ENCODE results near the gene RTL9. TPM values are rescaled to one million over a fixed set of nuclear protein-coding genes. Genes with fewer than 3 reads are reported as not detected.

The RTL9 gene
- total RNA-seq, 6 experiments from 2014 or later, result 0.09 to 0.29 (median 0.14) TPM; not detected in 2

GRCh38 chrX:110373310-110373709, 14.7 kb downstream of the RTL9 start:
- DNase-seq (no peak), ATAC-seq (no peak)
- WGBS (ENCODE audit: insufficient coverage, low coverage, low lambda C conversion rate, missing lambda C conversion rate), result 31% methylated on average over 2 of the region's 2 CpGs
- Histone ChIP-seq H3K4me3 (no peak overlapping the region), H3K9me3 (no peaks in the 10 kb centered on the region), H3K36me3 (no peaks in the 10 kb centered on the region), H3K27ac (no peak overlapping the region), H3K27me3 (no peaks in the 10 kb centered on the region), H3K4me1 (no peaks in the 10 kb centered on the region)
- intact Hi-C loops (cut with DNase I), result no loop called here
- TF ChIP-seq POLR2A (IDR thresholded peaks at IDR 0.05), result no peak
- TF ChIP-seq CTCF (IDR thresholded peaks at IDR 0.05), result no peak

- Histone ChIP-seq H3K4me3 (no peak overlapping the region), H3K27me3 (no peaks in the 10 kb centered on the region), H3K27ac (no peak overlapping the region), H3K4me1 (no peaks in the 10 kb centered on the region), H3K36me3 (no peaks in the 10 kb centered on the region), H3K9me3 (no peaks in the 10 kb centered on the region)
- TF ChIP-seq CTCF (IDR thresholded peaks at IDR 0.05), result no peak
- TF ChIP-seq POLR2A (IDR thresholded peaks at IDR 0.05), result no peak
- intact Hi-C loops (cut with DNase I), result no loop called here
- DNase-seq (no peak), ATAC-seq (no peak)
- WGBS (ENCODE audit: insufficient coverage, low coverage, low lambda C conversion rate, missing lambda C conversion rate), result 47% methylated on average over 1 of the region's 1 CpG
Measured at GRCh38 chrX:110374559-110374958, 15.9 kb downstream of the RTL9 start.

GRCh38 chrX:110381216-110381615, 22.6 kb downstream of the RTL9 start:
- no peak overlapping the region for H3K27ac ChIP-seq
- no peaks in the 10 kb centered on the region for H3K4me1 ChIP-seq
- WGBS (ENCODE audit: insufficient coverage, low coverage, low lambda C conversion rate, missing lambda C conversion rate), result 41% methylated on average over 2 of the region's 2 CpGs
- no peak overlapping the region for H3K4me3 ChIP-seq
- no peaks in the 10 kb centered on the region for H3K27me3 ChIP-seq
- ATAC-seq (no peak), DNase-seq (no peak)
- intact Hi-C loops (cut with DNase I), result no loop called here
- TF ChIP-seq CTCF (IDR thresholded peaks at IDR 0.05), result no peak
- no peak for TF ChIP-seq POLR2A (IDR thresholded peaks at IDR 0.05)
- no peaks in the 10 kb centered on the region for H3K36me3 ChIP-seq
- H3K9me3 ChIP-seq, result no peaks in the 10 kb centered on the region

GRCh38 chrX:110383414-110383813, 24.8 kb downstream of the RTL9 start:
- 25% methylated on average over 2 of the region's 2 CpGs for WGBS (ENCODE audit: insufficient coverage, low coverage, low lambda C conversion rate, missing lambda C conversion rate)
- no peak overlapping the region for H3K4me3 ChIP-seq
- no peaks in the 10 kb centered on the region for H3K36me3 ChIP-seq
- DNase-seq, result no peak
- H3K27me3 ChIP-seq, result no peaks in the 10 kb centered on the region
- TF ChIP-seq CTCF (IDR thresholded peaks at IDR 0.05) (no peak), POLR2A (IDR thresholded peaks at IDR 0.05) (no peak)
- H3K4me1 ChIP-seq, result no peaks in the 10 kb centered on the region
- intact Hi-C loops (cut with DNase I), result no loop called here
- peak in 1 of 4 donors; percentile 29 for ATAC-seq
- no peak overlapping the region for H3K27ac ChIP-seq
- H3K9me3 ChIP-seq, result no peaks in the 10 kb centered on the region

- H3K4me1 ChIP-seq, result no peaks in the 10 kb centered on the region
- no peaks in the 10 kb centered on the region for H3K27me3 ChIP-seq
- DNase-seq, result no peak
- no peaks in the 10 kb centered on the region for H3K9me3 ChIP-seq
- no peaks in the 10 kb centered on the region for H3K36me3 ChIP-seq
- no peak for ATAC-seq
- intact Hi-C loops (cut with DNase I), result no loop called here
- TF ChIP-seq CTCF (IDR thresholded peaks at IDR 0.05) (no peak), POLR2A (IDR thresholded peaks at IDR 0.05) (no peak)
- H3K27ac ChIP-seq, result no peak overlapping the region
- 48% methylated on average over 2 of the region's 2 CpGs for WGBS (ENCODE audit: insufficient coverage, low coverage, low lambda C conversion rate, missing lambda C conversion rate)
- H3K4me3 ChIP-seq, result no peak overlapping the region
Measured at GRCh38 chrX:110384490-110384889, 25.8 kb downstream of the RTL9 start.
